GM21717 (cell line): Measurements from ENCODE around the gene CDHR5.

Source experiments
- ATAC-seq: cut with Tn5 transposase; IDR thresholded peaks from one replicate; pipeline ENCODE4 v1.9.1; 2021; ENCODE audit warnings: mild to moderate bottlenecking, moderate library complexity; ENCODE audit not compliant: unreplicated experiment

The CDHR5 gene

DNA sequence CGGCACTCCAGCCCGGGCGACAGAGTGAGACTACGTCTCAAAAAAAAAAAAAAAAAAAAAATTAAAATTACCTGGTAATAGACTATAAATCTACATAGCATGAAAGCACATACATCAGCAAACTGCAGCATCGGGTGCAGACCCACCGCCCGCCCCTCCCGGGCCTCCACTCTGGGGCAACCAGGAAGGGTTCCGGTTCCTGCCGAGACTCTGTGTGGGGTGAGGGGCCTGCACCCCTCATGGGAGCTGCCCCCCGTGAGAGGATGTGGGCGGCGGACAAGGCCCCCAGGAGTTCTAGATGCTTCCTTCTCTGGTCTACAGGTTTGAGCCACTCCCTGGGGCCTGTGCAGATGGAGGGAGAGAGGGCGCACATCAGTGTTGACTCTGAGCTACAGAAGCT lies 21.5 kb upstream of the CDHR5 start:
- ATAC-seq = no peak

GRCh38 chr11:645536-645935 lies 20.8 kb upstream of the CDHR5 start:
- no peak for ATAC-seq

- no peak for ATAC-seq
These were observed 19.3 kb upstream of the CDHR5 start for GRCh38 chr11:643849-644738.

GRCh38 chr11:643366-643765 lies 18.6 kb upstream of the CDHR5 start:
- no peak for ATAC-seq

- ATAC-seq = no peak
These were observed 17.1 kb upstream of the CDHR5 start for GRCh38 chr11:641806-642370.

- ATAC-seq = no peak
These were observed 15.4 kb upstream of the CDHR5 start for GRCh38 chr11:640021-640706.

- no peak for ATAC-seq
These were observed 14.7 kb upstream of the CDHR5 start for GRCh38 chr11:639332-639955.

DNA sequence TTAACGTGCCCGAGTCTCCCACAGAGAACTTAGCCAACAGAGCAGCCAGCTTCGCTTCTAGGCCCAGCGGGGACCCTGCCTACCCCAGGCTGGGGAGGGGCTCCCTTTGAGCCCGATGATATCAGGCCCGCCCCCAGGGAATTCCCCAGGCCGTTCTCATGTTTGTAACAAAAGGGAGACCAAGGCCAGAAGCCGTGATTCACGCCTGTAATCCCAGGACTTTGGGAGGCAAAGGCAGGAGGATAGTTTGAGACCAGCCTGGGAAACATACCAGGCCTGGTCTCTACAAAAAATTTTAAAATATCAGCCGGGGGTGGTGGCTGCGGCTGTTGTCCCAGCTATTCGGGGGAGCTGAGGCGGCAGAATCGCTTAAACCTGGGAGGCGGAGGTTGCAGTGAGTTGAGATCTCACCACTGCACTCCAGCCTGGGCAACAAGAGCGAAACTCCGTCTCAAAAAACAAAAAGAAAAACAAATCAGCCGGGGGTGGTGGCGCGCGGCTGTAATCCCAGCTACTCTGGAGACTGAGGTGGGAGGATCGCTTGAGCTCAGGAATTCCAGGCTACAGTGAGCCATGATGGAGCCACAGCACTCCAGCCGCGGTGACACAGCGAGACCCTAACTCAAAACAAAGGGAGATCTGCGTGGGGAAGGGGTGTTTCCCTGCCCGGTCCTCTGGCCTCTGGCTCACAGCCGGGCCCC lies 14.0 kb upstream of the CDHR5 start:
- ATAC-seq = no peak

GRCh38 chr11:637593-638521 lies 13.1 kb upstream of the CDHR5 start:
- no peak for ATAC-seq

GRCh38 chr11:637333-637592 lies 12.5 kb upstream of the CDHR5 start:
- ATAC-seq = no peak

GRCh38 chr11:636511-637332 lies 12.0 kb upstream of the CDHR5 start, which contains the start of gene DRD4:
TSS of gene DRD4 (plus strand) at chr11:637269. CDS start at chr11:637305, 36 bp downstream.
- ATAC-seq = no peak

- ATAC-seq = no peak
These were observed 11.3 kb upstream of the CDHR5 start for GRCh38 chr11:635945-636510.

- no peak for ATAC-seq
These were observed 6.1 kb upstream of the CDHR5 start for GRCh38 chr11:630871-631270.

- no peak for ATAC-seq
These were observed 4.5 kb upstream of the CDHR5 start for GRCh38 chr11:629237-629583.

DNA sequence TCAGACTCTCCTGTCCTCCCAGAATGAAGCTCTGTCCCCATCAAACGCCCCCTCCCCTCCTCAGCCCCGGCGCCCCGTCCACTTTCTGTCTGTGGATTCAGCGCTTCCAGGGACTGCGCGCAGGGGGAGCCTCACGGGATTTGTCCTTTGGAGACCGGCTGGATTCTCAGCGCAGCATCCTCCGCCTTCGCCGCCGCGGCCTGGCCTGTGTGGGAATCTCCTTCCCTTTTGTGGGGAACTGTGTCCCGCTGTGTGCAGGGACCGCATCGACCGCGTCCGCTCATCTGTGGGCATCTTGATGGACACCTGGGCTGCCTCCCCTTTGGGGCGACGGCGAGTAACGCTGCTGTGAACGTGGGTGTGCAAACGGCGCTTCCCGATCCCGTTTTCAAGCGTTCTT lies 3.3 kb upstream of the CDHR5 start:
- no peak for ATAC-seq

DNA sequence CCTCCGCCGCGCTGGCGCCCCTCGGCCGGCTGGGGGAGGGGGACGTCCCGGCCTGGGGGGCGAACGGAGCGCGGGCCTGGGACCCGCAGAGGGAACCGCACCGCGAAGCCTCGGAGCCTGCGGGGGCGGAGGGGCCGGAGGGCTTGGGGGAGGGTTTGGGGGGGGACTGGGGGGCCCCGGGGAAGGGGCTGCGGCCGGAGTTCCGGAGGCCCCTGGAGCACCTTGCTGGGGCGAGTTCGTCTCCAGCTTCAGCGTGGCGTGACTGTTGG lies 2.5 kb upstream of the CDHR5 start:
- no peak for ATAC-seq

- ATAC-seq = no peak
These were observed 1.9 kb upstream of the CDHR5 start, which contains the start of gene SCT for GRCh38 chr11:626475-627307. TSS of gene SCT (minus strand) at chr11:627181. CDS start at chr11:627143, 38 bp downstream.

- ATAC-seq = no peak
These were observed 997 bp upstream of the CDHR5 start for GRCh38 chr11:625636-626268.
